ENCODE results near the gene FARP2.

The FARP2 gene

GRCh38 chr2:241489733-241490680, 133.9 kb downstream of the FARP2 start:
- DNase-seq (ENCODE audit: low read depth, low spot score), result no peak

DNA sequence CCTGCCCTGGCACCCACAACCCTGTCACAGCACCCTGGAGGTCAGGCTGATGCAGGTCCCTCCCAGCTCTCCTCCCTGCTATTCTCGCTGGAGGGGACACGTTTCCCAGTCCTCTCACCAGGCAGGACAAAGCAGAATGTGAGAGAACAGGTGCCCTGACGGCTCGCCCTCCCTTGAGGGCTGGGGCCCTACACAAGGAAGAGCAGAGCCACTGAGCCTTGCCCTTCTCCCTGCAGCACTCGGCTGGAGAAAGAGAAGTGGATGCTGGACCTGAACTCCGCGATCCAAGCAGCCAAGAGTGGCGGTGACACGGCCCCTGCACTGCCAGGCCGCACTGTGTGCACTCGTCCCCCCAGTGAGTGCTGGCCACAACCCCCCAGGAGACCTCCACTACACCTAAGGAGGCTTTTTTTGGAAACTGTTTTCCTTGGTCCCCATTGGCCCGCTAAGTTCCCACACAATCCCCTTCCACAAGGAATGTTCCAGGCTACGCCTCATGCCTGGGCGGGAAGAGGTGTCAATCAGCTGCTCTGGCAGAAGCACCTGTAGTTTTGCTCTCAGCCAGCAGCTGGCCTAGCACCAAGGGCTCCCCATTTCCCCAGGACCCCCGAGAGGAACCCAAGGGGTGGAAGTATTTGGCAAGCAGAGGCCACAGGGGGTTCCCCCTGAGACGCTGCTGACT, 134.9 kb downstream of the FARP2 start:
- no peak for DNase-seq (ENCODE audit: low read depth, low spot score)

DNA sequence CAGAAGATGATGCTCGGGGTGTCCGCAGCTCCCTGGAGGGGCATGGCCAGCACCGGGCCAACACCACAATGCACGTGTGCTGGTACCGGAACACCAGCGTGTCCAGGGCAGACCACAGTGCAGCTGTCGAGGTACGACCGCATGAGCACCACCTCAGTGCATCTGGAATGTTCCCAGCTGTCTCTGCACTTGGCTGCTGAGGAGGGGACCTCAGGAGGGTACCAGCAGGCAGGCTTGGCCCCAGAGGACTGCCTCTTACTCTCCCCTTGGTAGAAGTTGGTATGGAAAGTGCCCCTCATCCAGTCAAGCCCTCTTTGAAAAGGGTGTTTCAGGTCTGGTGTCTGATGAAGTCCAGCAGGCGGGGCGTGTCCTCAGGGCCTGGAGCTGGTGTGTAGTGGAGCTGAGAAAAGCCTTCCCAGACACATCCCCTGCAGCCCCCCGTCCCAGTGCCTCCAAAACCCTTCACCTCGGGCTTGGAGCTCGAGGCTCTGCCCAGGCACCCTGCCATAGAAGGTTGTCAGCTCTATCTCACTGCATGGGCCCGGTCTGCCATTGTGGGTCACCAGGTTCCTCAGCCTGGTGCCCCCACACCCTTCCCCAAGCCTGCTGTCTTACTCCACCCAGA, 135.6 kb downstream of the FARP2 start:
- no peak for DNase-seq (ENCODE audit: low read depth, low spot score)

GRCh38 chr2:241492174-241492565, 136.1 kb downstream of the FARP2 start:
- no peak for DNase-seq (ENCODE audit: low read depth, low spot score)

DNA sequence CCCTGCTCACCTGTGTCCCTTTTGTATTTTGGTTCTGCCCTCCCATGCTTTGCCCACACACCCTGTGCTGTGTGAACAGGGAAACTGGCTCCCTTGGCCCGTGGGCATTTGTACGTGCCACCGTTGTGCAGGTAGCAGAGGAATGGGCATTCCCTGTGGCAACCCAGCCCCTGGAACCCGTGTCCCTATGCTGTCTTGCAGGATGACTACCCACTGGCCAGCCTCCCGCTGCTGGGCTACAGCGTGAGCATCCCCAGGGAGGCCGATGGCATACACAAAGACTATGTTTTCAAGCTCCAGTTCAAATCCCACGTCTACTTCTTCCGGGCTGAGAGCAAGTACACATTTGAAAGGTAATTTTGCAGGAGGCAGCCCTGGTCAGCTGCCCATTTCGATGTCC, 137.0 kb downstream of the FARP2 start:
- no peak for DNase-seq (ENCODE audit: low read depth, low spot score)

- no peak for DNase-seq (ENCODE audit: low read depth, low spot score)
Observed at GRCh38 chr2:241494311-241494908, 138.3 kb downstream of the FARP2 start.

GRCh38 chr2:241495172-241496002, 139.3 kb downstream of the FARP2 start:
- no peak for DNase-seq (ENCODE audit: low read depth, low spot score)

DNA sequence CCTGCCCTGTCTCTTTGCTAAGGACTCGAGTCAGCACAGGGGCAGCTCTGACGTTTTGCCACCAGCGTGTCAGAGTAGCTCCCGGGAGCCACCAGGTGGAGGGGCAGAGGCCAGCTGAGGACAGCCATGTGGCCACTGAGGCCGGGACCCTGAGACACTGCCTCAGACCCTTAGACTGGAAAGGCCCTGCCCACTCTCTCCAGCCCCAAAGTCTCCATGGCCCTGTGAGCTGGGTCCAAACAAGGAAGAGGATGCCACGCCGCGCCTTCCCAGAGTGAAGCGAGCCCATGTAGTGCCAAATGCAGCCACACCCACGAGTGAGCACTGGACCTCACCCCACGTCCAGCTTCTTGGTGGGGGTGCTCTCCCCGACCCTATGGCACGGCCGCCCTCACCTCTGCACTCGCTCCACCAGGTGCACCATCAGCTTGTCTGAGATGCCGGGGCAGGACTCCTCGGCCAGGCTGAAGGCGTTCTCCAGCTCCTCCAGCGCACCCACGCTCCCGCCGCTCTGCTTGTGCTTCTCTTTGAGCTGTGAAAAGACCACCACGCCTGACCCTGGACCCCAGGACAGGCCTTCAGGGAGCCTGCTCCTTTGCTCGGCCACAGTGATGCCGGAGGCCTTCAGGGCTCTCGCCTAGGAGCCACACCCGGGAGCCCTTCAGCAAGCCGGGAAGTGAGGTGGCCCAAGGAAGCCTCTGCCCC, 140.1 kb downstream of the FARP2 start:
- DNase-seq (ENCODE audit: low read depth, low spot score), result no peak

DNA sequence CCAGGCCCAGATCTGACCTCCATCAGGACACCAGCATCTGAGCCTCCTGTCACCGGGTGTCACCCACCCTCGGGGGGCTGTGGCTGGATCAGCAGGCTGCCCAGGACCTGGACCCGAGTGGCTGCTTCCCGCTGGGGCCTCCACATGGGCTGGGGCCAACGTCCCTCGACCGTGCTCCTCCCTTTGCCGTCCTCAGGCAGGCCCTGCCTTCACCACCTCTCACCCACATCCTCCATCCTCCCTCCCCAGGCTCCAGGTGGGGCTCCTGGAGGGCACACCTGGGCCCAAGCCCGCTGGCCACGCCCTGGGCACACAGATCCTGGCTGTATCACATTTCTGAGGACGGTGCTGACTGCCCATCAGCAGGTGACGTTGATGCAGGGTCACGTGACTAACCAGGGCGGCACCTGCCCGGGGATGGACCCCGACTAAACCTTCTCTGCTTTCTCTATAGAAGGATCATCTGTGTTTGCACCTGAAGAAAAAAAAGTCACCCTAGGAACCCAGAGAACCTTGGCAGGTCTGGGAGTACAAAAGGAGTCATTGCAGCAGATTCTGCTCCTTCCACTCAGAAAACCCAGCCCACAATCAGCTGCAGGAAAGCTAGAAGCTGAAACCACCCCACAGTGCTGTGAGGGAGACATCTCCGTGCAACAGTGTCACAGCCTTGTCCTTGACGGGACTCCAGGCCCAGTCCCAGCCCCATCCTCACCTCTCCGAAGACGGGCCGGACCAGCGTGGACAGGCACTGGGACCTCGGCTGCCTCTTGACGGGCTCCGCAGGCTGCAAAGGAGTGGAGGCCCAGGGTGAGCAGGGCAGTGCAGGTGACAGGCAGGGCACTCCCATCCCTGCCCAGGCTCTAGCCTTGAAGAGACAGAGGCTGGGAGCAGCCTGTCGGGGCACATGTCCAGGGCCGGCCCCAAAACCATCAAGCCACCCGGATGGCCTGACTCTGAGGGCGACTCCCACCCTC, 141.1 kb downstream of the FARP2 start:
- DNase-seq (ENCODE audit: low read depth, low spot score), result no peak

GRCh38 chr2:241498115-241499070, 142.3 kb downstream of the FARP2 start:
- DNase-seq (ENCODE audit: low read depth, low spot score), result no peak

GRCh38 chr2:241499146-241499965, 143.3 kb downstream of the FARP2 start:
- no peak for DNase-seq (ENCODE audit: low read depth, low spot score)

- DNase-seq (ENCODE audit: low read depth, low spot score), result no peak
Observed at GRCh38 chr2:241500016-241500415, 143.9 kb downstream of the FARP2 start.

DNA sequence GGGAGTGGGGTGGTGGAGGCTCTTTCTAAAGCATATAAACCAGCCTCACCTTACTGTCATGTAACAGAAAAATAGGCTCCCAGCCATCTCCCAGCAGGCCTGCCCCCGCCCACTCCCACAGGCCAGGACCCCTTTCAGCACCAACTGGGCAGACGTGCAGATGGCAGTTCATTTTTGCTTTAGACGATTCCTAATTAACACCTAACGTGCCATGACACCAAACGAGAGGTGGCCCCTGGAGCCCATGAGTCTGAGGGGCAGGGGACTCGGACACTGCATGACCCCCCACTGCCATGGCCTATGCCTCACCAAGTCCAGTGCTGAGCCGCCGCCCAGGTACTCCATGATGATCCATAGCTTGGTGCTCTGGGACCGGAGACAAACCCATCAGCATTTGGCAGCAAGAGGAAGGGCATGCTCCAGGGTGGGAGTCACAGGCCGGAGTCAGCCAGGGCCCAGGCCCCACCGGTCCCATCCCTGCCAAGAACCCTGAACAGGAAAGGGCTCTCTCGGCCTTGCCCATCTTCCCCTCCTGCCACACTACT, 144.4 kb downstream of the FARP2 start:
- DNase-seq (ENCODE audit: low read depth, low spot score), result no peak

GRCh38 chr2:241501099-241501541, 145.0 kb downstream of the FARP2 start:
- DNase-seq (ENCODE audit: low read depth, low spot score), result no peak

DNA sequence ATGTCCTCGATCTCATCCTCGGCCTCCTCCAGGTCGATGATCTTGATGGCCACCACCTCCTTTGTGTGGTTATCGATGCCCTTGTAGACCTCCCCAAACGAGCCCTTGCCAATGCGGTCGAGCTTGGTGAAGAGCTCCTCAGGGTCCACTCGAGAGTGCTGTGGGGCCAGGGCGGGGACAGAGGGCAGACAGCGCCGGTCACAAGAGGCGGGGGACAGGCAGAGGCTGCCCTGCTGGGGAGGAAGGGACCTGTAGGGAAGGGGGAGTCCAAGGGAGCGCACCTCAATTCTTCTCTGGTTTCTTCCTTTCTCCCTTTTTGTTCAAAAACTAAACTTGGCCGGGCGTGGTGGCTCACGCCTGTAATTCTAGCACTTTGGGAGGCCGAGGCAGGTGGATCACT, 145.5 kb downstream of the FARP2 start:
- DNase-seq (ENCODE audit: low read depth, low spot score), result no peak

DNA sequence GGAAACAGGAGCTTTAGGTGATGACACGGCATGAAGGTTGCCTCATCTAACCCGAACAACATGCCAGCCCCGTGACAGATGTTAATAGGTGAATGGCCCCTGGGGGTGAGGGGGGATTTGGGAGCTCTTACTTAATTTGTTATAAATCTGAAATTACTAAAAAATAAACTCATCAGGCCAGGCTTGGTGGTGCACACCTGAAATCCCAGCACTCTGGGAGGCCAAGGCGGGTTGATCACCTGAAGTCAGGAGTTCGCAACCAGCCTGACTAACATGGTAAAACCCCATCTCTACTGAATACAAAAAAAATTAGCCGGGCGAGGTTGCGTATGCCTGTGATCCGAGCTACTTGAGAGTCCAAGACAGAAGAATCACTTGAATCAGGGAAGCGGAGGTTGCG, 146.2 kb downstream of the FARP2 start:
- no peak for DNase-seq (ENCODE audit: low read depth, low spot score)
